ENCODE data around the gene BCR.

The BCR gene

DNA sequence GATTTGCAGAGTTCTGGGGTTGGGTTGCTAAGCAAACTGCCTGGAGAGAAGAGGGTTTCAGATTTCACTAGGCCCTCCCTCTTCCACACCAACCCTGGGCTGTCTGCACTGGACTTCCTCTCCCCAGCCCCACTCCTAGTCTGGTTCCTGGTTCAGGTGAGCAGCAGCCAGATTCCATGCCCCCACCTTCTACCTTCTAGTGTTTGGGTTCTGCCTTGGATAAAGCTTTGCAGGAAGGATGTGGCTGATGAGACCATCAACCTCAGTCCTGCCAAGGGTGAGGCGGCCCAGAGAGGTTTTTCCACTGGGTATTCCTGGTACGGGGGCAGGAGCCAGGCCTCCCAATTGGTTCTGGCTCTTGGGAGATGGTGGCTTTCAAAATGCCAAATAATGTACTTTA is 68.3 kb downstream of the BCR start:
- DNase-seq: no peak

DNA sequence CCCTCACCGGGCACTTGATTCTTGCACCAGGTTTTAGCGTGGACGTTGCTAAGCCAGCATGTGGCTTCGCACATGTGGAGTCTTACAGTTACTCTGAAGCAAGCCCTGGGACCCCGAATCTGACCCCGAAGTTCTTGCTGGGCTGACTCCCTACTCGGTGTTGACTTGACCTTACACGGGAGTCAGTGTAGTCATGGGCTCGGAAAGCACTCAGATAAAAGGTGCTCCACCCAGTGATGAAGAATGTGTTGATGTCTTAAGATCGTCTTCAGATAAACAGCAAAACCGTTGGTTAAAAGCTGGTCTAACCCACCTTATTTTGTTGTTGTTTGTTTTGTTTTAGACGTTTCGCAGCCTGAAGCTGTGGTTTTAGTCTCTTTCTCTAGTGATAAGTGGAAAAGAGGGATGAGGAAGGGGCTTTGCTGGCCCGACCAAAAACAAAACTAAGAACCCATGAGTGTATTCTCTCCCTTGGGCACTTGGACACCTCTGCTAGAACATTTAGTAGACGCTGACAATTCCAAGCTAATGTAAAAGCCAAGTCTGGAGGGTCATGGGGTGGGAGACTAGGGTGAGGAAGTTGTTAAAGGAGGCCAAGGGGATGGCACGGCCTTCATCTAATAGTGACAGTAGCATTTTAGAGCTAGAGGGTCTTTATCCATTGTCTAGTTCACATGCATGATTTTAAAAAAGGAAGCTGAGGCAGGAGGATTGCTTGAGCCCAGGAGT is 69.9 kb downstream of the BCR start:
- no peak for DNase-seq

DNA sequence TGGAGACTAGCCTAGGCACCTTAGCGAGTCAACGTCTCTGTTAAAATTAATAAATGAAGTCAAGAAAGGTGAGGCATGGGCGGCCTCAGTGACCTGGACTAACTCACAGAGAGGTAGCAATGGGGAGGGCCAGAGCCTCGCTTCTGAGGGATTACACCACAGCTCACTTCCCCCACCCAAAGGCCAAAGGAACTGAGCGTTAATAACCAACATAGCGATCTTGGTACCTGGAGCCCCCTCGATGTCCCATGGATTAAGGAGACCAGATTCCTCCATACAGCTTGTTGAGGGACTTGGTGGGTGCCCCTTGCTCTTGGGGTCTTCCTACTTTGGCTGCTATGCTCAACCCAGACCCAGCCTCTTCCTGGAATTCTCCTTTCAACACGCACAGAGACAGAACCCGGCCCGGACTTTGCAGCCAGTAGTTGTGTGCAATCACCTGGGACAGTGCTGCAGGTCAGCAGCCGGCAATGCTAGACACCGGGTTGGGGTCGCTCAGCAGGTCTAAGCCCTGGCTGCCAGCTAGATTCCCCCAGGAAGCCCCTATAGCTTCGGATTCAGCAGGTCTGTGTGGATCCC is 70.6 kb downstream of the BCR start:
- DNase-seq: no peak

DNA sequence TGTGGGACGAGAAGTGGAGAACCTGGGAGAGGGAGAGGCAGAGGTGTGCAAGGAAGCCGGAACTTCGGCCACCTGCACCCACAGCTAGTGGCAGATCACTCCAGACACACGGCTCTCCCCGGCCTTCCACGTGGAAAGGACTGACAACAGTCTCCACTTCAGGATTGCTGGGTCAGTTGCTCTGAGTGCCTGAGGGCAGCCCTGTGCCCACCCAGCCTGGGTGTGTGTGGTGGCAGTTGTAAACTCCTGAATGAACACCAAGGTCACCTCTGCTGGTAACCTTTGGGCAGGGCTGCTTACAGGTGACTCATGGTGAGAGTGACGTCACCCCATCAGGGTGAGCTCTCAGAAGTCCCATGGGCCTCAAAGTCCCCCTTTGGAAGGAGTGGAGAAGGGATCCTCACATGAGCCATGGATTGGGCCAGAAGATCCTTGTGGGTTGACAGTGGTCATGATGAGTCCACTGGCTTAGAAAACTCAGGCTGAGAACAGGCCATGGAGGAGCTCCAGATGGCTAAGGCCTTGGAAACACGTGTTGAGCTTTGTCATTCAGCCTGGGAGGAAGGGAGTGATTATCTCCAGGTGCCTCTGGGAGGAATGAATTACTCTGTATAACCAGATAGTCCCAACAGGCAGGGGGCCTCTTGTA is 71.3 kb downstream of the BCR start:
- no peak for DNase-seq

DNA sequence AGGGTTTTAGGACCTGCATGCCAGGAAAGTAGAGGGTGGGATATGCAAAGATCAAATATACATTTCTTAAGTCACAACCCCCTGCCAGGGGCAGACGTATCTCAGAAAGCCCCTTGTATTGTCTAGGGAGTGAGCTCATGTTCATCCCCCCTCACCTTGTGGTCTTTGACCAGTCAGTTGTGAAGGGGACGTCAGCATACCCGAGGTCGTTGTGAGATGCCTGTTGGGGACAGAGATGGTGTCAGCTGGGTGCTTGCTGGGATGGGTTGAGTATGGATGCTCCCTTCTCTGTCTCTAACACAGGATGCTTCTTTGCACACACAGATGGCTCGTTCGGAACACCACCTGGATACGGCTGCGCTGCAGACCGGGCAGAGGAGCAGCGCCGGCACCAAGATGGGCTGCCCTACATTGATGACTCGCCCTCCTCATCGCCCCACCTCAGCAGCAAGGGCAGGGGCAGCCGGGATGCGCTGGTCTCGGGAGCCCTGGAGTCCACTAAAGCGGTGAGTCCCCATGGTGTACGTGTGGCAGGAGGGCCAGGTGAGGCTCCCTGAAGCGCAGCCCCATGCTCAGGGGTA is 73.3 kb downstream of the BCR start:
- no peak for DNase-seq

DNA sequence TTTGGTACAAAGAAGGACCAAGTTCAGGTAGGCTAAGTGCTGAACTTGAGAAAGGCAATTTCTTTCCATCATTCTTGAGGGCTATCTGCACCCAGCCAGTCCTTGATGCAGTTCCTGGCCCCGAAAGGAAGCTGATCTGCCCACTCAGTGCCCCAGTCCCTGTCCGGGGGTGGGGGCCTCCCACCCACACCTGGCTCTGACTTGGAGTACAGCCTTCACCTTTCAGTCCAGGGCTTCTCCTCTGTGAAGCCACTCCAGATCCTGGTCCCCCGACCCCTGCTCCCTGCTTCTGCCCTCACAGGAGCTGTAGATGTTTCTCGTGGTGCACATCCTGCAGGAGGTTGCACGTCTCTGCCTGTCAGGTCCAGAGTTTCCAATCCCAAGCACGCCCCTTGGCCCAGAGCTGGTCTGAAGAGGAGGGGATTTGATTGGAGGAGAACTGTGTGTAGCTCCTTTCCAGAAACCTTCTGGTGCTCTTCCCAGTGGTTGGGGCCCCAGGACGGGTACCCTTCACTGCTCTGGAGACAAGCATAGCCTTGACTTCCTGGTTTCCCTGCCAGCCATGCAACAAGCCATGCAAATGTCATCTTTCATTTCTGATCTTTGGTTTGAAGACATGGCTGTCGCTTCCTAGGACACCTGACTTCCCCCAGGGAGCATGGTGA is 75.3 kb downstream of the BCR start:
- DNase-seq: no peak

DNA sequence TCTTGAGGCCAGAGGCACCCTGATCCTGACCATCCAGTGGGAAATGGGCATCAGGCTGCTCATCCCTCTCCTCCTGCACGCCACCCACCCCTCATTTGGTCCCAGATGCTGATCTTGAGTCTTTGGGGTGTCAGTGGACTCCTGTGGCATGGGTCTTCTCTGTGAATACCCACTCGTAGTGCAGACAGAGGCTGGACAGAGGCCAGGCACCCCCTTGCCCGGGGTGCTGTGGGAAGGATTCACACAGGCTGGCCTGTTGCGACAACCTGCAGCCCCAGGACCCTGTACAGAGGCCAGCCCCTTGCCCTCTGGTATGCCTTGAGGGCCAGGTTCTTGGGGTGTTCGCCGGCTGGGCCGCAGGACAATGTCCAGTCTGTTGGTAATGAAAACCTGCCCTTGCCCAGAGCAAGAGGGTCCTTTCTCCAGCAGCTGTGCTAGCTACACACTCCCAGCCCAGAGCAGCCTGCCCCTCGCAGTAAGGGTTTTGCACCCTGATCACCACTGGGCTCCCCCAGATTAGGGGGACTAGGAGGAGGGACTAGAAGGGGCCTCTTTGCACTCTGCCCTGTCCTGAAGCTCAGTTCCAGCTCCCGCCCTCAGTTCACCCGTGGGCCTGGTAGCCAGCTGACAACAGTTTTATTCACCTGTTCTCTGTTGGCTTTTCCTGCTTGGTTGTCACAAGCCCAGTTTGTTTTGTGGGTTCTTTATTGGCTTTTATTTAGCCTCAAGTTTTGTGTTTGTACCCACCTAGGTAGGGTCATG is 76.0 kb downstream of the BCR start:
- no peak for DNase-seq

DNA sequence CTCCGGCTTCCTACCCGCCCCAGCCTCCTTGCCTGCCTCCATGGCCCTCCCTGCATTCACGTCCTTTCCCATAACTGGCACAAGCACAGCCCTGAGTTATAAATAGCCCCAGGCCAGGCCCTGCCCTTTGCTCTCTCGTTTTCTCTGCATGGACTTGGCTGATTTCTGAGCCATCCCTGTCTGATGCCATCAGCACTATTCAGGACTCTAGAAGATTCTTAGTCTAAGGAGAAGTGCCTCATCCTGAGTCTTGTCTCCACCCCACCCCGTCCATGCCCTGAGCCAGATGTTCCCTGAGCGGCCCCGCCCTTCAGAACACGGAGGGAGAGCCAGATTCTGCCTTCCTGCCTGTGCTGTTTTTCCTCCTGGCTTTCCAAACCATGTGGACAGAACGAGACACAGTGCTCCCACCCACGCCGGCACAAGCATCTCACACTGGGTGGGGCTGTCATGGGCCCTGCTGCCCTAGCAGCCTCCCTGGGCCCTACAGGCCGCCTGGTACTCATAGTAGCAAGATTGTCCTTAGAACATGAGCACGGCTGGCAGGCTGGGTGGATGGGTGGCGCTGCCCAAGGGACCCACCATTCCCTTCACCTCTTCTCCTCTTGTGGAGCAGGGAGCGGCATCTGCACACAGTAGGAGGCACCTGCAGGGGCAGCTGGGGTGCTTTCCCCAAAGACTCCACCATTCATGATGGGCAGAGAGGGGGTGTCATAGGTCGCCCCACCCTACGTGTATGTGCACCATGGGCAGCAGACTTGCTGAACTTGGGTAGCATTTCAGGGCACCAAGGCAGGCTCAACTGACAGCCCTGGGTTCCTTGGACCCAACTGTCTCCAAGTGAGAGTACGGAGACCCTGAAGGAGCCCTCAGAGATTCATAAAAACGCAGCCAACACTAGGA is 76.9 kb downstream of the BCR start:
- DNase-seq: no peak

DNA sequence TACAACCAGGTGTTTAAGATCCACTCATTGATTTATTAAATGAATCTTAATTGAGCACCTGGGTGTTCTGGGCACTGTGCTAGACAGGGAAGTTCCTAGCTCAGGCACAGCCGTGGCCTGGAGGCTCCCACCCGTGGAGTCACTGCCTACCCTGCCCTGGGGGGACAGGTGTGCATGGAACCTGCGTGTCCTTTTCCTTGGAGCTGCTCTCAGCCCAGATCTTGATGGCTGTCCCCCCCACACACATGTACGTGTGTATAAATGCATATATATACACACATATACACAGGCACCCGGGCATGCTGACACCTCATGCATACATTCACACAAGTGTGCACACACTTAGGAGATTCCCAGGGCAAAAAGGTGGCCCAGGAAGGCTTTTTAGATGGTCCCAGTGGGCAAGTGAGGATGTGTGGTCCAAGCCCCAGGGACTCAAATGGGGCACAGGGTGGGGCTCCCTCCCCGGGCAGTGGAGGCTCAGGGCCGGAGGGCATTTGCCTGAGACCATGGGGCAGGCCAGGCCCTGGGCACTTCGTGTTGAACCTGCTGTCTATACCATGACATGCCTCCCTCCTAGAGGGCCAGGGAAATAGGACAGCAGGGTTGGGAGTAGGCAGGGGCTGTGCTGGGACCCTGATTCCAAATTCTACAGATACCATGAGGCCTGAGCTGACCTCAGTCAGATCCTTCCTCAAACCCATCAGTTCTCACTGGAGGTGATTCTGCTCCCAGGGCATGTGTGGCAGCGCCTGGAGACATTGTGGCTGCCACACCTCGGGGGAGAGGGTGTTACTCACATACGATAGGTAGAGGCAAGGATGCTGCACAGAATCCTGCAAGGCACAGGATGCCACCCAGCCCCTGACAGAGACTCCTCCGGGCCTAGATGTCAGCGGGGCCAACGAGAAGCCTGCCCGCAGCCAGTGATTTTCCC is 77.8 kb downstream of the BCR start:
- no peak for DNase-seq

DNA sequence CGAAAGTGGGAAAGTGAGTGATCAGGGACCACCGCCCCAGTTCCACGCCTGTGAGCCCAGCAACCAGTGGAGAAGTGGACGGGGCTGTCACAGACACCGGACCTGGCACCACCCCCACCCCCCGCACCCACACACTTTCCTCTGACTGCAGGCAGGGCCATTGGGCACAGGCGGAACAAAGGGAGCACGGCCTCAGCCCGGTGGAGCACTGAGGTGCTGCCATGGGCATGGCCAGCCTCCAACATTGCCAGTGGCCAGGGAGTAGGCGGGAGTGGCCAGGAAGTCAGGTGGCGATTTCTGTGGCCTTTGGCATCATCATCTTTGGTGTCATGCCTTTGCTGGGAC is 78.5 kb downstream of the BCR start:
- DNase-seq: no peak

DNA sequence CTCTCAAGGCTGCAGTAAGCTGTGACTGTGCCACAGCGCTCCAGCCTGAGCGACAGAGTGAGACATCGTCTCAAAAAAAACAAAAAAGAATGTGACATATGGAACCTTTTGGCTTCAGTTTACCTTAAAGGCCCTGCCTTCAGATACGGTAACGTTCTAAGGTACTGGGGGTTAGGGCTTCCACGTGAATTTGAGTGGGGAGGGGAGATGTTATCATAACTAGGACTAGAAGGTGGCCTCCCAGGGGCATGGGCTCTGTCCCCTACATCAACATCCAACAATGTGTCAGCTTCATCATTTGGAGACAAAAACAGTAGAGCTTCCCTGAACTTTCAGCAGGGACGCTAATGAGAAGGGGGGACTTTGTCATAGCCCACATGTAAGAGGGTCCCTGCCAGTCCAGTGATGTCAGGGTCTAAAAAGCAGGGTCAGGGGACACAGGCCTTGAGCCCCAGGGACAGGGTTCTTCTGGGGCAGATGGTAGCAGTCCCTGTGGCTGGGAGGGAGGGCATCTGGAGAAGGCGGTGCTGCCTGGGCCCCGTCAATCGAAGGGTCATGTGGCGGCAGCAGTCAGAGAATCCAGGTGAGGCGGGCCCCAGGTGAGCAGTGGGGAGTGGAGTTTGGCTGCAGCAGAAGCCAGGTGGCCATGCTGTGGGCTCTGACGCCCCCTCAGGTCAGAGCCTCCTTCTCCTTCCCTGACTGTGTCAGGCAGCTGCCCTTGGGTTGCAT is 79.8 kb downstream of the BCR start:
- DNase-seq: no peak

DNA sequence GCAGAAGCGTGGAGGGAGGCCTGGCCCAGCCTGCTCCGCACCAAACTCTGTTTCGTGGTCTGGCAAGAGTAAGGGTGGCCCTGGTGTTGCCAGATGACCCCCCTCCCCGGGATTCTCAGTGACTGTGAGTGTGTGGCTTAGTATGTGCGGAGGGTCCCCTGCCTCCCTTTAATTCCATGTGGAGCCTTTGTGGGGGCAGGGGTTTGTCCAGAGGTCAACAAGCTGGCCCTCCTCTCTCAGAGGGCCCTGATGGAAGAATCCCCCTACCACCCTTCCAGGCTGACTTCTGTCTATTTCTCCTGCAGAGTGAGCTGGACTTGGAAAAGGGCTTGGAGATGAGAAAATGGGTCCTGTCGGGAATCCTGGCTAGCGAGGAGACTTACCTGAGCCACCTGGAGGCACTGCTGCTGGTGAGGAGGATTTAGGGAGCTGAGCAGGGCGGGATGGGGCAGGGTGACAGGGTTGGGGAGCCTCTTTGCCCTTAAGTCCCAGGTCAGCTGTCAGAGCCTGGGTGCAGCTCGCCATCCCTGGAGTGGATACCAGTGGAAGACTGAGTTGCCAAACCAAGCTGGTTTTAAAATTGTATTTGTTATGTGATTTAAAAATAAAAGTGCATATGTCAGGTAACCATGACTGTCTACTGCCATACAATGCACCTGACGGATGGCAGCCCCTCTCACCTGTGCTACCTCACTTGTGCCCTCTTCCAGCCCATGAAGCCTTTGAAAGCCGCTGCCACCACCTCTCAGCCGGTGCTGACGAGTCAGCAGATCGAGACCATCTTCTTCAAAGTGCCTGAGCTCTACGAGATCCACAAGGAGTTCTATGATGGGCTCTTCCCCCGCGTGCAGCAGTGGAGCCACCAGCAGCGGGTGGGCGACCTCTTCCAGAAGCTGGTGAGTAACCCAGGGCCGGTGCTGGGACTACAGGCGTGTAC is 80.6 kb downstream of the BCR start:
- DNase-seq: no peak

DNA sequence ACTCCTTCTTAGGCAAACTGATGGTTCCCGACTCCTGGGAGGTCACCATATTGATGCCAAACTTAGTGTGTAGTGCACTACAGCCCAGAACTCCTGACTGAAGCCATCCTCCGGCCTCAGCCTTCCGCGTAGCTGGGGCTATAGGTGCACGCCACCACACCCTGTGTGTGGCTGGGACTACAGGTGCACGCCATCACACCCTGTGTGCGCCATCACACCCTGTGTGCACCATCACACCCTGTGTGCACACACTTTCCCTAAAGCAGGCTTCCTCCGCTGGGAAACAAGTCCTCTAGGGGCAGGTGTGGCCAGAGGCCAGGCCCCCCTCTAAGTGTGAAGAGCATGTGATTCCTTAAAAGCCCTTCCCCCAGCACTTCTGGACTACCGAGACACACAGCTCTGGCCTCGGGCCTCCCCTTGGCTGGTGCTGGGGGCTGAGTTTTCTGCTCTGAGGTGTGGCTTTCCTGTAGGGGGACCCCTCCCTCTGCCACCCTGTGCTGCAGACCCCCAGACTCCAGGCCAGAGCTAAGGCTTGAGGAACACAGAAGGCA is 81.7 kb downstream of the BCR start:
- DNase-seq: no peak

DNA sequence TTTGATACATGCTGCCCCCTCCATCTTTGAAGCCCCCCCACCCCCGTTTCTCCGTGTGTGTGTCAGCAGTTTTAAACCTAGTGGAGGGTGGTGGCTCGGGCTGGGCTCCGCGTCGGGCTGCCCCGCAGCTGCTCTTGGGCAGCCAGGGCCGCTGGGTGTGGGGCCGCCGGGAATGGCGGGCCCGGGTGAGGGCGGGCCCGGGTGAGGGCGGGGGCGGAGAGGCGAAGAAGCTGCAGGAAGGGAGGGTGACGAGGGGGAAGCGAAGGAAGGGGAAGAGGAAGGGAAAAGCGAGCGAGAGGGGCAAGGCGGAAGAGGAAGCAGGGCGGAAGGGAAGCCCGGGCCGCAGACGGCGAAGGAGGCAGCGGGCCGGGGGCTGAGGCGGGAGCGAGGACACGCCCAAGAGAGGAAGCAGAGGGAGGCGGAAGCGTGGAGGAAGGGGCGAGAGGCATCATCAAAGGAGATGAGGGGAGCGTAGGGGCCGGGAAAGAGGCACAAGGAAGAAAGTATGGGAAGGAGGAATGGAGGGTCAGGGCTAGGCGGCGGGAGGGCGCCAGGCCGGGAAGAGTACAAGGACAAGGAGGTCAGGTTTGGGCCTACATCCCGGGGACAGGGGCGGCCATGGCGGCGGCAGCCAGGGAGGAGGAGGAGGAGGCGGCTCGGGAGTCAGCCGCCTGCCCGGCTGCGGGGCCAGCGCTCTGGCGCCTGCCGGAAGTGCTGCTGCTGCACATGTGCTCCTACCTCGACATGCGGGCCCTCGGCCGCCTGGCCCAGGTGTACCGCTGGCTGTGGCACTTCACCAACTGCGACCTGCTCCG is 82.4 kb downstream of the BCR start:
- DNase-seq: no peak

DNA sequence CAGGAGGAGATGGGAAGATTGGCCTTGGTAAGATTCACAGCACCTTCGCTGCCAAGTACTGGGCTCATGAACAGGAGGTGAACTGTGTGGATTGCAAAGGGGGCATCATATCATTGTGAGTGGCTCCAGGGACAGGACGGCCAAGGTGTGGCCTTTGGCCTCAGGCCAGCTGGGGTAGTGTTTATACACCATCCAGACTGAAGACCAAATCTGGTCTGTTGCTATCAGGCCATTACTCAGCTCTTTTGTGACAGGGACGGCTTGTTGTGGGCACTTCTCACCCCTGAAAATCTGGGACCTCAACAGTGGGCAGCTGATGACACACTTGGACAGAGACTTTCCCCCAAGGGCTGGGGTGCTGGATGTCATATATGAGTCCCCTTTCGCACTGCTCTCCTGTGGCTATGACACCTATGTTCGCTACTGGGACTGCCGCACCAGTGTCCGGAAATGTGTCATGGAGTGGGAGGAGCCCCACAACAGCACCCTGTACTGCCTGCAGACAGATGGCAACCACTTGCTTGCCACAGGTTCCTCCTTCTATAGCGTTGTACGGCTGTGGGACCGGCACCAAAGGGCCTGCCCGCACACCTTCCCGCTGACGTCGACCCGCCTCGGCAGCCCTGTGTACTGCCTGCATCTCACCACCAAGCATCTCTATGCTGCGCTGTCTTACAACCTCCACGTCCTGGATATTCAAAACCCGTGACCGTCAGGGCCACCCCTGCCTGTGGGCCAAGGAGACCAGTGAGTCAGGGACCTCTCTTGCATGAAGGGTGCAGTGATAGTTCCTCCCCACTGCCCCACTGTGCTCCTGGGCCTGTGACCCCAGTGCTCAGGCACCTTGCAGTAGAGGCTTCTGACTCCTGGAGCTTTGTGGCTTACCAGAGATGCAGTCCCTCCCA is 83.6 kb downstream of the BCR start:
- no peak for DNase-seq

DNA sequence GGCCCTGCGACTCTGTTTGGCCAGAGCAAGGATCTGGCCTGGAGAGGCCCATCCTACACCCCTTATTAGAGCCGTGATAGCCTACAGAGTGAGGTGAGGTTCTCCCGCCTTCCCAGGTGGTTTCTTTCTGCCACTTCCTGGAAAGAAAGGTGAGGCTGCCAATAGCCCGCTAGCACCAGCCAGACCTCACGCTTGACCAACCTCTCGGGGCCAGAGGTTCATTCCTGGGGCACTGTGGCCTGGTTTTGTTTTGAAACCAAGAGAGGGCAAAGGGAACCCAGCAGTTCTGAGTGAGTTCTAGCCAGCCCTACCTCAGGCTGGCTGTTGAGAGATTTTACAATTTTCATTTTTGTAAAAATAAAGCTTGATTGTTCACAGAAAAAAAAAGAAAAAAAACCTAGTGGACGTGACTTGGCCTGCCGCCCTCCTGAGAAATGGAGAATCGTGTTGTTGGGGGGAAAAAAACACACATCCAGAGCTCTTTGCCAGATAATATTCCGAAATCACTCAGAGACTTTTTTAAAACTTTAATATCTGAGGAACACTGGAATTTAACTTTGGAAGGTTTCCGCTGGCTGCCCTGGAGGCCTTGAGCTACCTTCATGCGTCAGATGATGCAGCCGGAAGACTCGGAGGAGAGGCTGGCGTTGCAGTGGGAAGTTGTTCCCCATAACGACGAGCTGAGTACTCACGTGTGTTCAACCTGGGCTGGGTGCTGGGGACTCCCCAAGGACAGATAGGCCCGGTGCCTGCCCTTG is 84.5 kb downstream of the BCR start:
- no peak for DNase-seq

Data from midbrain (tissue), 1 donor.